Measurements from ENCODE around the gene RIC8A. TPM values are rescaled to one million over a fixed set of nuclear protein-coding genes. Genes with fewer than 3 reads are reported as not detected.
A peak's percentile ranks its signal among the peaks of the same experiment; 100 is the strongest.

The RIC8A gene
- total RNA-seq, 1 donor from 2014 or later: 45.0 TPM

DNA sequence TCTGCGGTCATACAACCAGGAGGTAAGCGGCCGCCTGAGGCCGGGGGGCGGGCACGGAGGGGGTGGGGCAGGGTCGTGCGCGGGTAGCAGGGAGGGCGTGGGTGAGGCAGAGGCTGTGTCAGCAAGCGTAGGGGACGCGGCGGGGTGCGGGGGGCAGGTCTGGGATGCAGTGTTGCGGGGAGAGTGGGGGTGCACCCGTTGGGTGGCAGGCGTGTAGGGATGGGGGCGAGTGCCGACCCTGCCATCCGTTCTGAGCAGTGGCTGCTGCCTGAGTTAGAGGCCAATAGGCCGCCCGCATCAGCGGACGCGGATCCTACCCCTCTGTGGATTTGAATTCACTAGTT, 1.4 kb downstream of the RIC8A start:
- H2AFZ ChIP-seq (replicated peaks): peak overlapping the region; percentile 85
- peaks cover 12% of the 10 kb centered on the region for H3F3A ChIP-seq (ENCODE audit: low read depth)
- Mint-ChIP-seq H3K27me3 (ENCODE audit: insufficient read depth, low read depth) (peaks cover 2% of the 10 kb centered on the region), H3K36me3 (peaks cover 13% of the 10 kb centered on the region), H3K27ac (no peak overlapping the region), H3K4me3 (peak overlapping the region; percentile 99), H3K4me1 (peaks cover 20% of the 10 kb centered on the region), H3K9me3 (no peaks in the 10 kb centered on the region)
- H3K36me3 ChIP-seq: no peaks in the 10 kb centered on the region
- no peak overlapping the region for H3K27ac ChIP-seq
- peak overlapping the region; percentile 98 for H3K4me3 ChIP-seq
- peak overlapping the region; percentile 60 for H3K9ac ChIP-seq
- no peaks in the 10 kb centered on the region for H3K9me3 ChIP-seq (ENCODE audit: low read depth)
- H3K4me2 ChIP-seq: peak overlapping the region; percentile 96
- DNase-seq (ENCODE audit: low spot score): no peak
- peaks cover 11% of the 10 kb centered on the region for H3K4me1 ChIP-seq
- peaks cover 20% of the 10 kb centered on the region for H4K20me1 ChIP-seq (ENCODE audit: low read depth)
- H3K27me3 ChIP-seq: no peaks in the 10 kb centered on the region
- TF ChIP-seq EZH2 (IDR thresholded peaks at IDR 0.05) (no peak), EZH2phosphoT487 (IDR thresholded peaks at IDR 0.05) (no peak)
- TF ChIP-seq, protein P1, sequence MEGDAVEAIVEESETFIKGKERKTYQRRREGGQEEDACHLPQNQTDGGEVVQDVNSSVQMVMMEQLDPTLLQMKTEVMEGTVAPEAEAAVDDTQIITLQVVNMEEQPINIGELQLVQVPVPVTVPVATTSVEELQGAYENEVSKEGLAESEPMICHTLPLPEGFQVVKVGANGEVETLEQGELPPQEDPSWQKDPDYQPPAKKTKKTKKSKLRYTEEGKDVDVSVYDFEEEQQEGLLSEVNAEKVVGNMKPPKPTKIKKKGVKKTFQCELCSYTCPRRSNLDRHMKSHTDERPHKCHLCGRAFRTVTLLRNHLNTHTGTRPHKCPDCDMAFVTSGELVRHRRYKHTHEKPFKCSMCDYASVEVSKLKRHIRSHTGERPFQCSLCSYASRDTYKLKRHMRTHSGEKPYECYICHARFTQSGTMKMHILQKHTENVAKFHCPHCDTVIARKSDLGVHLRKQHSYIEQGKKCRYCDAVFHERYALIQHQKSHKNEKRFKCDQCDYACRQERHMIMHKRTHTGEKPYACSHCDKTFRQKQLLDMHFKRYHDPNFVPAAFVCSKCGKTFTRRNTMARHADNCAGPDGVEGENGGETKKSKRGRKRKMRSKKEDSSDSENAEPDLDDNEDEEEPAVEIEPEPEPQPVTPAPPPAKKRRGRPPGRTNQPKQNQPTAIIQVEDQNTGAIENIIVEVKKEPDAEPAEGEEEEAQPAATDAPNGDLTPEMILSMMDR (IDR thresholded peaks at IDR 0.05): no peak
- peaks cover 41% of the 10 kb centered on the region for H3K79me2 ChIP-seq (ENCODE audit: low read depth)

DNA sequence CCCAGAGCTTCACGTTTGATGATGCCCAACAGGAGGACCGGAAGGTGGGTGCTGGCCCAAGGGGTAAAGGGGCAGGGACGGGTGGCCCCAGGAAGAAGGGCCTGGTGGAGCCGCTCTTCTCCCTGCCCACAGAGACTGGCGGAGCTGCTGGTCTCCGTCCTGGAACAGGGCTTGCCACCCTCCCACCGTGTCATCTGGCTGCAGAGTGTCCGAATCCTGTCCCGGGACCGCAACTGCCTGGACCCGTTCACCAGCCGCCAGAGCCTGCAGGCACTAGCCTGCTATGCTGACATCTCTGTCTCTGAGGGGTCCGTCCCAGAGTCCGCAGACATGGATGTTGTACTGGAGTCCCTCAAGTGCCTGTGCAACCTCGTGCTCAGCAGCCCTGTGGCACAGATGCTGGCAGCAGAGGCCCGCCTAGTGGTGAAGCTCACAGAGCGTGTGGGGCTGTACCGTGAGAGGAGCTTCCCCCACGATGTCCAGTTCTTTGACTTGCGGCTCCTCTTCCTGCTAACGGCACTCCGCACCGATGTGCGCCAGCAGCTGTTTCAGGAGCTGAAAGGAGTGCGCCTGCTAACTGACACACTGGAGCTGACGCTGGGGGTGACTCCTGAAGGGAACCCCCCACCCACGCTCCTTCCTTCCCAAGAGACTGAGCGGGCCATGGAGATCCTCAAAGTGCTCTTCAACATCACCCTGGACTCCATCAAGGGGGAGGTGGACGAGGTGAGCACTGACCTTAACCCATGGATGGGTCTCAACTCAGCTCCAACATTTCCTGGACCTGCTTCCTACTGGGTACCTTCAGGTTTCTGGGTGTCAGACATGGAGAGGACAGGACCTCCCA, 2.0 kb downstream of the RIC8A start:
- H3F3A ChIP-seq (ENCODE audit: low read depth): peaks cover 12% of the 10 kb centered on the region
- Mint-ChIP-seq H3K9me3 (no peaks in the 10 kb centered on the region), H3K36me3 (peaks cover 15% of the 10 kb centered on the region), H3K4me3 (peak overlapping the region; percentile 99), H3K27me3 (ENCODE audit: insufficient read depth, low read depth) (peaks cover 2% of the 10 kb centered on the region), H3K27ac (no peak overlapping the region), H3K4me1 (peaks cover 19% of the 10 kb centered on the region)
- peak overlapping the region; percentile 96 for H3K4me2 ChIP-seq
- DNase-seq (ENCODE audit: low spot score): no peak
- TF ChIP-seq EZH2phosphoT487 (IDR thresholded peaks at IDR 0.05): no peak
- TF ChIP-seq, protein P1 (IDR thresholded peaks at IDR 0.05): no peak
- no peak for TF ChIP-seq EZH2 (IDR thresholded peaks at IDR 0.05)
- peak overlapping the region; percentile 98 for H3K4me3 ChIP-seq
- H3K9me3 ChIP-seq (ENCODE audit: low read depth): no peaks in the 10 kb centered on the region
- no peaks in the 10 kb centered on the region for H3K36me3 ChIP-seq
- no peak overlapping the region for H3K27ac ChIP-seq
- H3K9ac ChIP-seq: peak overlapping the region; percentile 60
- H2AFZ ChIP-seq (replicated peaks): no peak overlapping the region
- peaks cover 11% of the 10 kb centered on the region for H3K4me1 ChIP-seq
- no peaks in the 10 kb centered on the region for H3K27me3 ChIP-seq
- H3K79me2 ChIP-seq (ENCODE audit: low read depth): peaks cover 41% of the 10 kb centered on the region
- H4K20me1 ChIP-seq (ENCODE audit: low read depth): peaks cover 20% of the 10 kb centered on the region

DNA sequence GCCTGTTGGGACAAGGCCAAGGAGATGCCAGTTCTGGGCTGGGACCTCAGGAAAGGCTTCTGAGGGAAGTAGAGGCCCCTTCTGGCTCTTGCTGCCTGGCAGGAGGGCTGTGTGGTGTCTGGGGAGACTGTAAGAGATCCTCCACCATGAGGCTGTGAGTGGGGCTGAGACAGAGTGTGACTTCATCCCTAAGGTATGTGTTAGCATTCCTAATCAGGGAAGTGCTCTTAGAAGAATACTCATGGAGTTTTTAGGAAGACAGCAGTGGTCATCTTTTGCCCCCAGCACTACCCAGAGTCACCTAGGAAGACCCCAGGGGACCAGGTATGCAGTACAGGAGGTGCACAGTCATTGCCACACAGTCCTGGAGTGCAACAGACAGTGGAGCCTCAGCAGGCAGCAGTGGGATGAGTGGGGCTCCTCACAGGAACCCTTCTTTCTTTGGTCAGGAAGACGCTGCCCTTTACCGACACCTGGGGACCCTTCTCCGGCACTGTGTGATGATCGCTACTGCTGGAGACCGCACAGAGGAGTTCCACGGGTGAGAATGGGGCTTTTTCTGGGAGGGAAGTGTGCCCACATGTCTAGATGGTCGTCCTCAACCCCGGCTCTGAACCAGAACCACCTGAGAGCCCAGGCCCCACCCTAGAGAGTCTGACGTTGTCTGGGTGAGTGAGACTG, 2.8 kb downstream of the RIC8A start:
- H3K9me3 Mint-ChIP-seq: no peaks in the 10 kb centered on the region
- H4K20me1 ChIP-seq (ENCODE audit: low read depth): peaks cover 20% of the 10 kb centered on the region
- peaks cover 11% of the 10 kb centered on the region for H3K4me1 ChIP-seq
- no peak overlapping the region for H3K27ac Mint-ChIP-seq
- H3K4me1 Mint-ChIP-seq: peaks cover 19% of the 10 kb centered on the region
- no peak for DNase-seq (ENCODE audit: low spot score)
- no peaks in the 10 kb centered on the region for H3K9me3 ChIP-seq (ENCODE audit: low read depth)
- H3K27ac ChIP-seq: no peak overlapping the region
- peaks cover 12% of the 10 kb centered on the region for H3F3A ChIP-seq (ENCODE audit: low read depth)
- H3K36me3 Mint-ChIP-seq: peaks cover 19% of the 10 kb centered on the region
- H2AFZ ChIP-seq (replicated peaks): no peak overlapping the region
- H3K9ac ChIP-seq: no peak overlapping the region
- peak overlapping the region; percentile 99 for H3K4me3 Mint-ChIP-seq
- peaks cover 2% of the 10 kb centered on the region for H3K27me3 Mint-ChIP-seq (ENCODE audit: insufficient read depth, low read depth)
- H3K36me3 ChIP-seq: no peaks in the 10 kb centered on the region
- no peak overlapping the region for H3K4me2 ChIP-seq
- TF ChIP-seq, protein P1 (IDR thresholded peaks at IDR 0.05): no peak
- TF ChIP-seq EZH2 (IDR thresholded peaks at IDR 0.05) (no peak), EZH2phosphoT487 (IDR thresholded peaks at IDR 0.05) (no peak)
- no peaks in the 10 kb centered on the region for H3K27me3 ChIP-seq
- peaks cover 41% of the 10 kb centered on the region for H3K79me2 ChIP-seq (ENCODE audit: low read depth)
- no peak overlapping the region for H3K4me3 ChIP-seq
